HG03558 (cell line): ENCODE data around the gene EGLN3.
"Not testable (repeated sequence)": the region's sequence is repeated elsewhere in the genome, so short reads cannot be mapped to it uniquely, and the experiment has no call there.

ENCODE experiments used
- ATAC-seq: cut with Tn5 transposase; IDR thresholded peaks from one replicate; pipeline ENCODE4 v1.9.1; 2021; ENCODE audit warnings: moderate number of reproducible peaks; ENCODE audit not compliant: unreplicated experiment; ENCODE audit errors: extremely low read depth

Gene EGLN3

GRCh38 chr14:33950320-33951182 is at the start of gene EGLN3:
Gene EGLN3 (minus strand): TSS chr14:33951074. CDS start chr14:33950752, 322 bp downstream.
- ATAC-seq: peak; percentile 63

GRCh38 chr14:34000396-34000795 is 49.5 kb upstream of the EGLN3 start:
- no peak for ATAC-seq

GRCh38 chr14:33999771-34000291 is 49.0 kb upstream of the EGLN3 start:
- no peak for ATAC-seq

GRCh38 chr14:33997611-33998010 is 46.7 kb upstream of the EGLN3 start:
- no peak for ATAC-seq

GRCh38 chr14:33996462-33996861 is 45.6 kb upstream of the EGLN3 start:
- ATAC-seq: no peak

GRCh38 chr14:33993246-33993645 is 42.4 kb upstream of the EGLN3 start:
- ATAC-seq: no peak

- no peak for ATAC-seq
Observed at GRCh38 chr14:33992274-33993007, 41.6 kb upstream of the EGLN3 start.

- ATAC-seq: no peak
Observed at GRCh38 chr14:33990790-33991189, 39.9 kb upstream of the EGLN3 start.

- ATAC-seq: no peak
Observed at GRCh38 chr14:33987565-33988080, 36.7 kb upstream of the EGLN3 start.

GRCh38 chr14:33986804-33987203 is 35.9 kb upstream of the EGLN3 start:
- no peak for ATAC-seq

GRCh38 chr14:33985242-33985641 is 34.4 kb upstream of the EGLN3 start:
- no peak for ATAC-seq

- peak; percentile 61 for ATAC-seq
Observed at GRCh38 chr14:33979613-33980276, 28.9 kb upstream of the EGLN3 start.

GRCh38 chr14:33978892-33979612 is 28.2 kb upstream of the EGLN3 start:
- ATAC-seq: no peak

GRCh38 chr14:33972583-33973081 is 21.8 kb upstream of the EGLN3 start:
- ATAC-seq: peak; percentile 59

- ATAC-seq: not testable (repeated sequence)
Observed at GRCh38 chr14:33969846-33970245, 19.0 kb upstream of the EGLN3 start.

- no peak for ATAC-seq
Observed at GRCh38 chr14:33968722-33969121, 17.8 kb upstream of the EGLN3 start.

- no peak for ATAC-seq
Observed at GRCh38 chr14:33967138-33967537, 16.3 kb upstream of the EGLN3 start.

- ATAC-seq: no peak
Observed at GRCh38 chr14:33966276-33966675, 15.4 kb upstream of the EGLN3 start.

- no peak for ATAC-seq
Observed at GRCh38 chr14:33964599-33965317, 13.9 kb upstream of the EGLN3 start.
